Upper lobe of right lung (tissue), 1 donor: Measurements from ENCODE around the gene KLC1. TPM values are rescaled to one million over a fixed set of nuclear protein-coding genes. Genes with fewer than 3 reads are reported as not detected.

Experiments
- ATAC-seq: fragments of 200-7000 bp; cut with Tn5 transposase; one replicate; pipeline ENCODE4 v1.9.1; 2020; ENCODE audit warnings: mild to moderate bottlenecking, moderate library complexity
- DNase-seq: peaks from one replicate; pipeline ENCODE4 v3.0.0-alpha.2; 2020
- H3K27ac ChIP-seq: fragments of 200-600 bp; one replicate; pipeline ENCODE4 v1.8.0; 2022
- H3K27me3 ChIP-seq: fragments of 200-600 bp; one replicate; pipeline ENCODE4 v1.8.0; 2022; ENCODE audit warnings: mild to moderate bottlenecking
- H3K36me3 ChIP-seq: fragments of 200-600 bp; one replicate; pipeline ENCODE4 v1.8.0; 2022
- H3K4me1 ChIP-seq: fragments of 200-600 bp; one replicate; pipeline ENCODE4 v1.8.0; 2022
- H3K4me3 ChIP-seq: fragments of 200-600 bp; one replicate; pipeline ENCODE4 v1.8.0; 2022; ENCODE audit warnings: mild to moderate bottlenecking
- H3K9me3 ChIP-seq: fragments of 200-600 bp; one replicate; pipeline ENCODE4 v1.8.0; 2022
- CTCF ChIP-seq: fragments of 200-600 bp; IDR thresholded peaks from one replicate; pipeline ENCODE4 v1.8.0; 2022; ENCODE audit warnings: antibody characterized with exemption
- intact Hi-C: fragments of 100-400 bp; cut with DNase I; formaldehyde crosslinking; loops from one replicate; pipeline ENCODE4 v1.11.0; 2022
- total RNA-seq: library from RNA; stranded (reverse); fragmentation: NEBNext Ultra II Directional; extraction: Animal tissue kit (Norgen Biotek cat#: 25700); gene quantifications from one replicate; pipeline ENCODE4 v1.2.1, GENCODE V29; 2021
- donor health status: DM: no; HTN: yes; CAD: no; lungs with severe emphysema.

The KLC1 gene
- total RNA-seq, 1 donor from 2014 or later = 172 TPM

DNA sequence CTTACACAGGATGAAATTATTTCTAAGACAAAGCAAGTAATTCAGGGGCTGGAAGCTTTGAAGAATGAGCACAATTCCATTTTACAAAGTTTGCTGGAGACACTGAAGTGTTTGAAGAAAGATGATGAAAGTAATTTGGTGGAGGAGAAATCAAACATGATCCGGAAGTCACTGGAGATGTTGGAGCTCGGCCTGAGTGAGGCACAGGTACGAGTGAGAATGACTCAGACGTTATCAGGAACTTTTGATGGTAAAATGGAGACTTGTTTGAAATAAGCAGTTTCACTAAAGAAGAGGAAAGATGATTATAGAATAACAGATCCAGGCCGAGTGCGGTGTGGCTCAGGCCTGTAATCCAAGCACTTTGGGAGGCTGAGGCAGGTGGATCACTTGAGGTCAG, 25.6 kb downstream of the KLC1 start:
- no peak overlapping the region for H3K4me3 ChIP-seq
- intact Hi-C loops = no loop called here
- ATAC-seq = peak; percentile 49
- TF ChIP-seq CTCF = no peak
- H3K36me3 ChIP-seq = peaks cover 53% of the 10 kb centered on the region
- DNase-seq = no peak
- H3K9me3 ChIP-seq = no peaks in the 10 kb centered on the region
- H3K27me3 ChIP-seq = no peaks in the 10 kb centered on the region
- peaks cover 54% of the 10 kb centered on the region for H3K4me1 ChIP-seq
- H3K27ac ChIP-seq = no peak overlapping the region

GRCh38 chr14:103656031-103656755, 27.2 kb downstream of the KLC1 start:
- intact Hi-C loops = no loop called here
- no peaks in the 10 kb centered on the region for H3K27me3 ChIP-seq
- TF ChIP-seq CTCF = no peak
- H3K27ac ChIP-seq = no peak overlapping the region
- H3K9me3 ChIP-seq = no peaks in the 10 kb centered on the region
- H3K36me3 ChIP-seq = peaks cover 69% of the 10 kb centered on the region
- no peak overlapping the region for H3K4me3 ChIP-seq
- DNase-seq (no peak), ATAC-seq (peak; percentile 69)
- H3K4me1 ChIP-seq = peaks cover 54% of the 10 kb centered on the region

GRCh38 chr14:103656756-103657133, 27.7 kb downstream of the KLC1 start:
- ATAC-seq = no peak
- peaks cover 75% of the 10 kb centered on the region for H3K36me3 ChIP-seq
- H3K27me3 ChIP-seq = no peaks in the 10 kb centered on the region
- intact Hi-C loops = no loop called here
- peaks cover 51% of the 10 kb centered on the region for H3K4me1 ChIP-seq
- DNase-seq = no peak
- H3K27ac ChIP-seq = no peak overlapping the region
- TF ChIP-seq CTCF = no peak
- H3K4me3 ChIP-seq = no peak overlapping the region
- H3K9me3 ChIP-seq = no peaks in the 10 kb centered on the region

- peaks cover 45% of the 10 kb centered on the region for H3K4me1 ChIP-seq
- peak overlapping the region; percentile 42 for H3K27ac ChIP-seq
- intact Hi-C loops = no loop called here
- TF ChIP-seq CTCF = no peak
- no peak overlapping the region for H3K4me3 ChIP-seq
- H3K27me3 ChIP-seq = no peaks in the 10 kb centered on the region
- H3K9me3 ChIP-seq = no peaks in the 10 kb centered on the region
- DNase-seq (no peak), ATAC-seq (no peak)
- peaks cover 82% of the 10 kb centered on the region for H3K36me3 ChIP-seq
These were observed 28.5 kb downstream of the KLC1 start for GRCh38 chr14:103657471-103657870.

DNA sequence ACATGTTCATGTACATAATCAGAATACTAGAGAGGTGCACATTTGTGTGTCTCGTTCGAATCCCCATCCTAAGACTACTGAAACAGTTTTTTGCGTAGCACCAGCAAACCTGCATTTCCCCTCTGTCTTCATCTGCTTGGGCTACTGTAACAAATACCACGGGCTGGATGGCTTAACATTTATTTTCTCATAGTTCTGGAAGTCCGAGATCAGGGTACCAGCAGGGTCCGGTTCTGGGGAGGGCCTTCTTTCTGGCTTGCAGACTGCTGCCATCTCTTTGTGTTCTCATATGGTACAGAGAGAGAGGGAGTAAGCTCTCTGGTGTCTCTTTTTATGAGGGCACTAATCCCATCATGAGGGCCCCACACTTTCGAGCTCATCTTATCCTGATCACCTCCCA, 30.6 kb downstream of the KLC1 start:
- DNase-seq (no peak), ATAC-seq (no peak)
- H3K4me3 ChIP-seq = no peak overlapping the region
- peaks cover 98% of the 10 kb centered on the region for H3K36me3 ChIP-seq
- H3K9me3 ChIP-seq = no peaks in the 10 kb centered on the region
- H3K4me1 ChIP-seq = peaks cover 31% of the 10 kb centered on the region
- no peaks in the 10 kb centered on the region for H3K27me3 ChIP-seq
- no peak for TF ChIP-seq CTCF
- H3K27ac ChIP-seq = no peak overlapping the region
- intact Hi-C loops = no loop called here

DNA sequence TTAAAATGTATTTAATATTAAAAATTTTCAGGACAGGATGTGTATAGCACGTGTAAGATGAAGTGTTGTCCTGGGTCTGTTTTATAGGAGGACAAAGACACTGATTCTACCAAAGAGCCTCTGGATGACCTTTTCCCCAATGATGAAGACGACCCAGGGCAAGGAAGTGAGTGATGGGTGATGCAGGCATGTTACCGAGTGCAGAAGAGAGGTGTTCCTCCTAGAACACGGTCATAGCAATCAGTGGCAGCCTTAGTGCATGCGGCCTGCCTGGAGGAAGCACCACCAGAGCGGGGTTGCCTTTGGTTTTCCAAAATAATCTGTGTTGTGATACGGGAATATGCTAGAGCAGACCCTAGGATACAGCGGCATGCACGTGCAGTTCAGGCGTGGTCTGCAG, 33.0 kb downstream of the KLC1 start:
- no peaks in the 10 kb centered on the region for H3K27me3 ChIP-seq
- no peak for TF ChIP-seq CTCF
- H3K4me1 ChIP-seq = peaks cover 10% of the 10 kb centered on the region
- no peak overlapping the region for H3K27ac ChIP-seq
- H3K4me3 ChIP-seq = no peak overlapping the region
- ATAC-seq (no peak), DNase-seq (no peak)
- peaks cover 88% of the 10 kb centered on the region for H3K36me3 ChIP-seq
- intact Hi-C loops = no loop called here
- no peaks in the 10 kb centered on the region for H3K9me3 ChIP-seq
